Endodermal cell (in vitro differentiated cells): ENCODE results near the gene KCNB1. TPM values are rescaled to one million over a fixed set of nuclear protein-coding genes. Genes with fewer than 3 reads are reported as not detected.

Experiments used
- DNase-seq: peaks from one replicate; pipeline ENCODE4 v3.0.0-alpha.2; 2017
- H3K27ac ChIP-seq: 2 replicates; pipeline ENCODE4 v1.5.1; 2013; ENCODE audit warnings: mild to moderate bottlenecking, low read depth, low read length, moderate library complexity
- H3K27me3 ChIP-seq: 2 replicates; pipeline ENCODE4 v1.6.1; 2013; ENCODE audit warnings: mild to moderate bottlenecking, low read length, moderate library complexity; ENCODE audit not compliant: insufficient read depth, control insufficient read depth, poor library complexity, severe bottlenecking
- H3K36me3 ChIP-seq: 2 replicates; pipeline ENCODE4 v1.7.0; 2013; ENCODE audit warnings: mild to moderate bottlenecking, low read length, moderate library complexity; ENCODE audit not compliant: control insufficient read depth, insufficient read depth
- H3K4me1 ChIP-seq: one replicate; pipeline ENCODE4 v1.7.0; 2013; ENCODE audit warnings: low read length; ENCODE audit not compliant: control insufficient read depth, insufficient read depth
- H3K4me3 ChIP-seq: 2 replicates; pipeline ENCODE4 v1.5.1; 2013; ENCODE audit warnings: mild to moderate bottlenecking, low read length, moderate library complexity
- H3K9ac ChIP-seq: 2 replicates; pipeline ENCODE4 v1.6.1; 2013; ENCODE audit warnings: mild to moderate bottlenecking, low read length, moderate library complexity; ENCODE audit not compliant: poor library complexity, severe bottlenecking; ENCODE audit errors: extremely low read depth
- H3K9me3 ChIP-seq: 2 replicates; pipeline ENCODE4 v1.6.1; 2013; ENCODE audit warnings: mild to moderate bottlenecking, low read length, moderate library complexity; ENCODE audit not compliant: control insufficient read depth
- H3K27ac Mint-ChIP-seq: 2 replicates; pipeline ENCODE4 v1.8.0; 2020; ENCODE audit warnings: mixed read lengths
- H3K27me3 Mint-ChIP-seq: 2 replicates; pipeline ENCODE4 v1.8.0; 2021; ENCODE audit warnings: mild to moderate bottlenecking, mixed read lengths; ENCODE audit not compliant: insufficient read depth
- H3K36me3 Mint-ChIP-seq: 2 replicates; pipeline ENCODE4 v1.8.0; 2020; ENCODE audit warnings: low read depth, mixed read lengths
- H3K4me1 Mint-ChIP-seq: 2 replicates; pipeline ENCODE4 v1.8.0; 2020; ENCODE audit warnings: mixed read lengths
- H3K4me3 Mint-ChIP-seq: 2 replicates; pipeline ENCODE4 v1.8.0; 2020; ENCODE audit warnings: mild to moderate bottlenecking, moderate library complexity, mixed read lengths
- H3K9me3 Mint-ChIP-seq: 2 replicates; pipeline ENCODE4 v1.8.0; 2020; ENCODE audit warnings: mild to moderate bottlenecking, mixed read lengths
- CTCF ChIP-seq: fragments of 200-600 bp; sonication (generic); conservative IDR thresholded peaks from 2 replicates; pipeline ENCODE4 v1.5.0; 2021; ENCODE audit warnings: antibody characterized with exemption, mild to moderate bottlenecking
- WGBS, 2 experiments: methylation state at CpG; one replicate each; pipeline versions ENCODE4 v1.1.5 to v1.1.7; 2013; ENCODE audit warnings: missing lambda C conversion rate in 2 of 2, mixed read lengths in 1 of 2; ENCODE audit not compliant: insufficient coverage in 1 of 2, insufficient read length in 1 of 2; 5-methylcytosine and 5-hydroxymethylcytosine counted together
- total RNA-seq, 2 donors: library from RNA; stranded (reverse); fragmentation: NEBNext Ultra II Directional in 1 of 2; extraction: Animal tissue kit (Norgen Biotek cat#: 25700) in 1 of 2; gene quantifications; 2 replicates in 1 of 2; 3 replicates in 1 of 2; pipeline ENCODE4 v1.2.1, GENCODE V29; 2021

The KCNB1 gene
- total RNA-seq, 2 donors from 2014 or later: 0.46 to 0.84 TPM

- WGBS, 2 experiments: 94 to 95% methylated on average over 8 to 11 of the region's 11 CpGs
- no peak overlapping the region for H3K27ac Mint-ChIP-seq
These were observed 73.9 kb downstream of the KCNB1 start for GRCh38 chr20:49408509-49409104.

GRCh38 chr20:49406666-49407065 lies 75.8 kb downstream of the KCNB1 start:
- Mint-ChIP-seq H3K4me3 (no peak overlapping the region), H3K27me3 (no peaks in the 10 kb centered on the region), H3K4me1 (peaks cover 11% of the 10 kb centered on the region), H3K36me3 (no peaks in the 10 kb centered on the region), H3K27ac (no peak overlapping the region), H3K9me3 (peaks cover 4% of the 10 kb centered on the region)
- no peak for TF ChIP-seq CTCF
- Histone ChIP-seq H3K4me3 (no peak overlapping the region), H3K27me3 (no peaks in the 10 kb centered on the region), H3K4me1 (no peaks in the 10 kb centered on the region), H3K9ac (no peak overlapping the region), H3K9me3 (peaks cover 7% of the 10 kb centered on the region), H3K27ac (no peak overlapping the region), H3K36me3 (no peaks in the 10 kb centered on the region)
- DNase-seq: no peak
- WGBS, 2 experiments: 83 to 97% methylated on average over 3 to 9 of the region's 9 CpGs

More at GRCh38 chr20:49408509-49409104, 73.9 kb downstream of the KCNB1 start:
- no peaks in the 10 kb centered on the region for H3K9me3 Mint-ChIP-seq
- Histone ChIP-seq H3K9ac (no peak overlapping the region), H3K36me3 (no peaks in the 10 kb centered on the region), H3K4me1 (no peaks in the 10 kb centered on the region), H3K9me3 (no peaks in the 10 kb centered on the region), H3K27me3 (no peaks in the 10 kb centered on the region), H3K27ac (no peak overlapping the region), H3K4me3 (no peak overlapping the region)
- TF ChIP-seq CTCF: no peak
- H3K4me1 Mint-ChIP-seq: peaks cover 11% of the 10 kb centered on the region
- no peaks in the 10 kb centered on the region for H3K36me3 Mint-ChIP-seq
- DNase-seq: no peak
- no peak overlapping the region for H3K4me3 Mint-ChIP-seq
- no peaks in the 10 kb centered on the region for H3K27me3 Mint-ChIP-seq

- no peaks in the 10 kb centered on the region for H3K27me3 ChIP-seq
- no peak overlapping the region for H3K27ac Mint-ChIP-seq
- no peak overlapping the region for H3K27ac ChIP-seq
- H3K9me3 ChIP-seq: peaks cover 7% of the 10 kb centered on the region
- H3K9ac ChIP-seq: no peak overlapping the region
- no peak for DNase-seq
- H3K4me1 Mint-ChIP-seq: peaks cover 11% of the 10 kb centered on the region
- peaks cover 4% of the 10 kb centered on the region for H3K9me3 Mint-ChIP-seq
- TF ChIP-seq CTCF: no peak
- no peaks in the 10 kb centered on the region for H3K36me3 Mint-ChIP-seq
- no peaks in the 10 kb centered on the region for H3K4me1 ChIP-seq
- no peaks in the 10 kb centered on the region for H3K27me3 Mint-ChIP-seq
- 67 to 71% methylated on average over 3 to 5 of the region's 5 CpGs for WGBS, 2 experiments
- no peaks in the 10 kb centered on the region for H3K36me3 ChIP-seq
- H3K4me3 Mint-ChIP-seq: no peak overlapping the region
- no peak overlapping the region for H3K4me3 ChIP-seq
These were observed 76.8 kb downstream of the KCNB1 start for GRCh38 chr20:49405696-49406095.
